ENCODE results near the gene KCNQ5. TPM values are rescaled to one million over a fixed set of nuclear protein-coding genes. Genes with fewer than 3 reads are reported as not detected.
"Not testable (repeated sequence)": the region's sequence is repeated elsewhere in the genome, so short reads cannot be mapped to it uniquely, and the experiment has no call there.

KCNQ5 gene
- total RNA-seq (2014; rRNA removed; shearing (Covaris generic)), result not detected in 2 replicates

GRCh38 chr6:72621291-72622093, at the start of gene KCNQ5:
Gene KCNQ5, plus strand, starts transcription at chr6:72622064.
- DNase-seq (ENCODE audit: low read depth), result no peak

GRCh38 chr6:72579865-72580264, 42.0 kb upstream of the KCNQ5 start:
- no peak for DNase-seq (ENCODE audit: low read depth)

- DNase-seq (ENCODE audit: low read depth), result peak; percentile 34
These were observed 41.5 kb upstream of the KCNQ5 start for GRCh38 chr6:72580281-72580940.

- not testable (repeated sequence) for DNase-seq (ENCODE audit: low read depth)
These were observed 40.9 kb upstream of the KCNQ5 start for GRCh38 chr6:72580950-72581349.

GRCh38 chr6:72588155-72588554, 33.7 kb upstream of the KCNQ5 start:
- no peak for DNase-seq (ENCODE audit: low read depth)

- DNase-seq (ENCODE audit: low read depth), result no peak
These were observed 32.8 kb upstream of the KCNQ5 start for GRCh38 chr6:72589096-72589495.

- DNase-seq (ENCODE audit: low read depth), result no peak
These were observed 26.1 kb upstream of the KCNQ5 start for GRCh38 chr6:72595812-72596211.

- peak; percentile 16 for DNase-seq (ENCODE audit: low read depth)
These were observed 5.4 kb upstream of the KCNQ5 start for GRCh38 chr6:72616406-72617015.

- DNase-seq (ENCODE audit: low read depth), result no peak
These were observed 4.1 kb upstream of the KCNQ5 start for GRCh38 chr6:72617721-72618120.

- DNase-seq (ENCODE audit: low read depth), result no peak
These were observed 1.8 kb upstream of the KCNQ5 start for GRCh38 chr6:72619883-72620696.

- no peak for DNase-seq (ENCODE audit: low read depth)
These were observed 983 bp upstream of the KCNQ5 start for GRCh38 chr6:72620871-72621290.

- no peak for DNase-seq (ENCODE audit: low read depth)
These were observed 453 bp downstream of the KCNQ5 start for GRCh38 chr6:72622094-72622940.

GRCh38 chr6:72623808-72624207, 1.9 kb downstream of the KCNQ5 start:
- DNase-seq (ENCODE audit: low read depth), result no peak

GRCh38 chr6:72624557-72625160, 2.8 kb downstream of the KCNQ5 start:
- no peak for DNase-seq (ENCODE audit: low read depth)

- DNase-seq (ENCODE audit: low read depth), result no peak
These were observed 4.3 kb downstream of the KCNQ5 start for GRCh38 chr6:72626126-72626525.

GRCh38 chr6:72627539-72627938, 5.7 kb downstream of the KCNQ5 start:
- DNase-seq (ENCODE audit: low read depth), result no peak

GRCh38 chr6:72631480-72631879, 9.6 kb downstream of the KCNQ5 start:
- no peak for DNase-seq (ENCODE audit: low read depth)

- no peak for DNase-seq (ENCODE audit: low read depth)
These were observed 13.8 kb downstream of the KCNQ5 start for GRCh38 chr6:72635636-72636035.

GRCh38 chr6:72636215-72636614, 14.4 kb downstream of the KCNQ5 start:
- no peak for DNase-seq (ENCODE audit: low read depth)

- DNase-seq (ENCODE audit: low read depth), result no peak
These were observed 14.9 kb downstream of the KCNQ5 start for GRCh38 chr6:72636786-72637185.
